Heart left ventricle (tissue), 13 donors: ENCODE results near the gene ABCG5.

Source experiments
- CTCF ChIP-seq, 12 donors: fragments of 200-600 bp; sonication (generic) in 4 of 12; IDR thresholded peaks; one replicate each; pipeline versions ENCODE4 v1.5.0 to v1.8.0; 2018 to 2022; ENCODE audit warnings: antibody characterized with exemption in 12 of 12, mild to moderate bottlenecking in 5 of 12
- POLR2A ChIP-seq, 2 donors: fragments of 450-650 bp; IDR thresholded peaks; one replicate each; pipeline ENCODE4 v1.6.1; 2017; ENCODE audit warnings: antibody characterized with exemption in 2 of 2, mild to moderate bottlenecking in 2 of 2, moderate library complexity in 2 of 2
- donor health status: ischemic (EF 13 %, LVEDD 7.1; RV severe dilation, severe dysfunction).
- donor health status: DM: no; HTN: yes; CAD: no.
- donor health status: DM: no; HTN: no; CAD: no.
- donor health status: ischemic (EF 25% LVEDD 6.9; RV normal size, moderate dysfunction).
- donor health status: ischemic (EF 25% LVEDD 5.7; RV mildly dilated, moderate dysfunction).
- donor health status: ischemic (EF 35%, LVEDD 5.7; RV mildly dilated, moderate dysfunction).
- donor health status: nonischemic (EF 11% LVEDD 7.7; RV severe dilation, severe dysfunction).
- donor health status: DM: yes; HTN: yes; CAD: no.
- donor health status: PGD.
- donor health status: ischemic (EF 29% LVEDD 5.4; RV normal size, mild dysfunction).
- donor health status: nonischemic (EF 23%, LVEDD 6.1; RV moderate dilation, normal function).

- TF ChIP-seq CTCF (IDR thresholded peaks at IDR 0.05) (no peak), POLR2A (IDR thresholded peaks at IDR 0.05) (no peak)
Observed at GRCh38 chr2:43880471-43880870, 41.8 kb upstream of the ABCG5 start.
